Stimulated activated CD8-positive, alpha-beta memory T cell treated with anti-CD3 and anti-CD28 coated beads, Interleukin-4, amount 100 ng/mL, for 1 hour (primary cell): Measurements from ENCODE around the gene C1QTNF4.
"Not testable (repeated sequence)": the region's sequence is repeated elsewhere in the genome, so short reads cannot be mapped to it uniquely, and the experiment has no call there.

Experiments
- DNase-seq, 2 donors: peaks; one replicate each; pipeline ENCODE4 v3.0.0-alpha.2; 2020; ENCODE audit warnings: low read depth in 2 of 2, low spot score in 1 of 2

C1QTNF4 gene

DNA sequence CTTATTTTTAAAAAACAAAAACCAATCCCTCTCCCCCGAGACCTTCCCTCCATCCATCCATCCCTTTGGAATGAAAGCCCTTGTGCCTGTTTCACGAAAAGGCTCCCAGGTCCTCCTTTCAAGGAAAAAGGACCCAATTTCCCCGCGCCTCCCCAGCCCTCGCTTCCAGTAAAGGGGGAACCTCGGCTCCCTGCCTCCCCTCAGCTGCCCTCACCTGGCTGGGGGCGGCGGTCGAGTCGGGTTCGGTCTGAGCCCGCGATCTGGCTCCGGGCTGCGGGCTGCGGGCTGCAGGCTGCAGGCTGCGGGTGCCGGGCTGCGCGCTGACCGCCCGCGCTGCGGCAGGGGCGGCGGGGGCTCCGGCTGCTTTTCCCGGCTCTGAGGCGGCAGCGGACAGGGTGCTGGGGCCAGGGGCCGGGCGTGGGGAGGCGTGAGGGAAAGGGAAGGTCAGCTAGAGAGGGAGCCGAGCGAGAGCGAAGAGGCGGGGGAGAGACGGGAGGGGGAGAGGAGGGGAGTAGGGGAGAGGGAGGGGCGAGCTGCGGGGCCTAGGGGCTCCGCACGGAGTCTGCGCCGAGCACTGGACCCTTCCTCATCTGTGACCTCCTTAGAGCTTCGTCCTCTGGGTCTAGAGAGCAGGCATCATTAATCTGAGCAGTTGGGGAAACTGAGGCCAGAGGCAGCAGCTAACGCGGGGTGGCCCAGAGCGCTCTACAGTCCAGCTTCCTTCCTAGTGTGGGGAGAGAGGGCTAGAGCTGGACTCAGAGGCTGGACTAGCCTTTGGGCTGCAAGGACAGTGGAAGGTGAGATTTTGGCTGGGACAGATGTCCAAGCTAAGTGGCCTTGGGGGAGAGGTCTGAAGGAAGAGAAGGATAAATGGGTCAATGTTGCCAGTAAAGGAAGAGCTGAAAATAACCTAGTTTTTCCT lies at the start of gene C1QTNF4:
Gene C1QTNF4, minus strand, starts transcription at position 478 of the 922 bp plus-strand sequence. CDS start 3,601 bp downstream, outside the sequence.
- no peak for DNase-seq

DNA sequence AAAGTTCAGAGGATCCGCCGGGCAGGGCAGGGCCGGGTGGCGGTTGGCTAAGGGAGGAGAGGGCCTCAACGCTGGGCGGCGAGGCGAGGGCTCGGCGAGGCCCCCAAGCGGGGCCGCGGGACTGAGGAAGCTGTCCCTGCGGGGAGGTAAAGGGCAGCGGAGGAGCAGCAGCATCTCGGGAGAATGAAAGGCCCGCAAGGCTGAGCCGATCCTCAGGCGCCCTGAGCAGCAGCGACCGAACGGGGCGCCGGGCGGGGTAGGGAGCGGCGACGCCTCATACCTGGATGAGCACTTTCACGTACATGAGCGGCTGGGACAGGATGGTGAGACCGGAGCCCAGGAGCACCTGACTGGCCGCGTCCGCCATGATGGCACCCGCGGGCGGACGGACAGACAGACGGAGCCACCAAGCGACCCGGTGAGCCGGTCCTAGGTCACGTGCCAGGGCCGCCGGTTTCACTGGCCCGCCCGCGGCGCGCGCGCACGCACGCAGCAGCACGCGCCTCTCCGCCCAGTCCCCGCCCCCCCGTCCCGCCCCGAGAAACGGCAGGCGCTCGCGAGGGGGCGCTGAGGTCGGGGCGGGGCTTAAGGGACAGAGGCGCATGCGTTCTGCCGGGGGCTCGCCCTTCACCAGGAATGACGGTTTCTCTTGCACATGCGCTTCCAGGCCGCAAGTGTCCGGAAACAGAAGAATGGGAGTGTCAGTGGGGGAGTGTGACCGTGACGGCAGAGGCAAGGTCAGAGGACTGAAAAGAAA lies 48.1 kb upstream of the C1QTNF4 start, which contains the start of gene MTCH2:
Gene MTCH2, minus strand, starts transcription at position 461 of the 757 bp plus-strand sequence. Its CDS starts 94 bp downstream, at position 367.
- DNase-seq = peak; percentile 86 to 91

DNA sequence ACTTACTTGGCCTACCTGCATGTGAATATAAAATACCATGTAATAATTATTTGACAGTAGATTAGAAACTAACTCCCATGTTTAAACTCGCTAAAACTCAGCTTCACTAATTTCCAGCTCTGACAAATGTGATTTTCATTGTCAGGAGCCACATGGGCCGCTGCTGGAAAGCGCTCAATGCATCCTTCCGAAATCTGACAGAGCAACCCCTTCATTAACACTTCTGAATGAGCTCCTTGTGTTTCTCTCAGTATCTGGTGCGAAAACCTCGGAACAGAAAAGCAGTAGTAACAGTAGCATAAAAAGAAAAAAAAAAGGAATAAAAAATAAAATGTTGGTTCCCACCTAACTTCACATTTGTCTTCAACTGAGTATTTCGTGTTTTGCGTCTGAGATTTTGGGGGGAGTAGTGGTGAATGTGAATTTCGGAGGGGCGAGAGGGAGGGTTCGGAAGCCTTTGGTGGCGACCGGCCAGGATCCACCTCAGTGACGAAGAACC lies 47.4 kb upstream of the C1QTNF4 start:
- no peak for DNase-seq

DNA sequence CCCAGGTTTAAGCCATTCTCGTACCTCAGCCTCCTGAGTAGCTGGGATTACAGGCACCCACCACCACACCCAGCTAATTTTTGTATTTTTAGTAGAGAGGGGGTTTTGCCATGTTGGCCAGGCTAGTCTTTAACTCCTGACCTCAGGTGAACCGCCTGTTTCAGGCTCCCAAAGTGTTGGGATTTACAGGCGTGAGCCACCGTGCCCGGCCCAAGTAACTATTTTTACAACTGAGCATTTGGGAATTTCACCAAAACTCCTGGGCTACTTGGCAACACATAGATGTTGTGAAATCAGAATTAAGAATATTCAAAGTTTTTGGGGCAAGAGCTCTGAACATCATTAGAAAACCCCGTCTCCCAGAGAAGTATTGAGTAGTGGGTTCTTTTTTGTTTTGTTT lies 46.3 kb upstream of the C1QTNF4 start:
- DNase-seq = not testable (repeated sequence)

DNA sequence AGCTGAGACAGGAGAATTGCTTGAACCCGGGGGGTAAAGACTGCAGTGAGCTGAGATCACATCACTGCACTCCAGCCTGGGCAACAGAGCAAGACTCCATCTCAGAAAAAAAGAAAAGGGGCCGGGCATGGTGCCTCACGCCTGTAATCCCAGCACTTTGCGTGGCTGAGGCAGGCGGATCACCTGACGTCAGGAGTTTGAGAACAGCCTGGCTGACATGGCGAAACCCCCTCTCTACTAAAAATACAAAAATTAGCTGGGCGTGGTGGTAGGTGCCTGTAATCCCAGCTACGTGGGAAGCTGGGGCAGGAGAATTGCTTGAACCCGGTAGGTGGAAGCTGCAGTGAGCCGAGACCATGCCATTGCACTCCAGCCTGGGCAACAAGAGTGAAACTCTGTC lies 42.1 kb upstream of the C1QTNF4 start:
- DNase-seq = not testable (repeated sequence)

DNA sequence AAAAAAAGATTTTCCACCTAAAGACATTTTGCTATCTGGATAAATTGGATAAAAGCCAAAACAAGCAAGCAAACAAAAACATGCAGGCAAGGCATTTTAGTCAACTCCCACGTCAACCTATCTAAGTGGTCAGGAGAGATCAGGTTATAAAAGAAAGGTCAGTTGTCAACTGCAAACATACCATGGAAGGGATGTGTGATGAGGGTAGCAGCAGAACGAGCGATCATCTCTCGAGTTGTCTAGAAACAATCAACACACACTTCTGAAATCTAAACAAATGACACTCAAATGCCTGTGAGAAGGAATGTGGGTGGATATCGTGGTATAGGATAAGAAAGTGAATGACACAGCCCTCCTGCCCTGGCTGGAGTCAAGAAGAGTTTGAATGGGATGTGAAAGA lies 37.3 kb upstream of the C1QTNF4 start:
- no peak for DNase-seq

DNA sequence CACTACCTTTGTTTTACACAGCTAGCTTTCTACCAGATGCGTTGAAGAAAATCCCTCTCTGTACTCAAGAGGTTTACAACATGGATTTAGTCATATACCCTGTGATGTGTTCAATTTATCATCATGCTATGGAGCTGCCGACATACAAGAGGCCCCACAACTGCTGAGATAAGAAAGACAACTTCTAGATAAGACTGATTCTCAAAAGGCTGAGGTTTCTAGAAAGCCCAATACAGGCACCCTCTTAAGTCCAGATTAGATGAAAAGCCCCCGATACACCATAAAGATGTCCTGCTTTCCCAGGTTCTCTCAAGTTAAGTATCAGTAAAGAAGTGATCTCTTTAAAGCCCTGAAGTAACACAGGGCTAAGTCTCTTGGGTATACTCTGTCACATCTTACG lies 33.8 kb upstream of the C1QTNF4 start:
- no peak for DNase-seq

DNA sequence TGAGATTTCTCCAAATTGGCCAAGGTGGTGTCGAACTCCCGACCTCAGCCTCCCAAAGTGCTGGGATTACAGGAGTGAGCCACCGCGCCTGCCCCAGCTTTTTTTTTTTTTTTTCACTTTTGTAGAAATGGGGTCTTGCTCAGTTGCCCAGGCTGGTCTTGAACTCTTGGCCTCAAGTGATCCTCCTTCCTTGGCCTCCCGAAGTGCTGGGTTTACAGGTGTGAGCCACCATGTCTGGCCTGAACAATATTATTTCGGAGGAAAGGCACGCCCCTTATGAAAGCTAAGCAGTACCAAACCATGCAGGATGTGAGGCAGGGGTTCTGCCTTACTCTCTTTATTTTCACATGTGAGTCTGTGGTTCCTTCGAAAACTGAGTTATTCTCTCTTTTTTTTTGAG lies 32.0 kb upstream of the C1QTNF4 start:
- no peak for DNase-seq

DNA sequence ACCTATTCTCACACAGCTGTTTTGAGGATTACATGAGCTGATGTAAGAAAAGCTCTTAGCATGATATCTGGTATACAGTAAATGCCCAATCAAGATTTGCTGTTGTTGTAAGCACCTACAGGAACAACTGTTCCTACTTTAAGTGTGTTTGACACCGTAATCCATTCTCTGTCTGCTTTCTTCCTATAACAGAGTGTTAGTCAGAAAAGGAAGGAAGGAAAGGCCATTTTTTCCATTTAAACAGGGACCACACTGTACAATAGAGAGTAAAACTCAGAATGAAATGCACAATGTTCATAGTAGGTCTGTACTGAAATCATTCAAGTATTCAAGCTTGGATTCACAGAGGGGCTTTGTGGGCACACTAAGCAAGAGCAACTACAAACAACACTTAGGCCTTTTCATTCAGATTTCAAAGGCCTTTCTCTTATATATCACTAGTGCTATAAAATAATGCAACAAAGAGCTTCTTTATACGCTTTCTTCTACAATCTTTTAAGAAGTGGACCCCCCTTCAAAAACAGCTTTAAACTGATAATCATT lies 26.7 kb upstream of the C1QTNF4 start:
- DNase-seq = no peak

DNA sequence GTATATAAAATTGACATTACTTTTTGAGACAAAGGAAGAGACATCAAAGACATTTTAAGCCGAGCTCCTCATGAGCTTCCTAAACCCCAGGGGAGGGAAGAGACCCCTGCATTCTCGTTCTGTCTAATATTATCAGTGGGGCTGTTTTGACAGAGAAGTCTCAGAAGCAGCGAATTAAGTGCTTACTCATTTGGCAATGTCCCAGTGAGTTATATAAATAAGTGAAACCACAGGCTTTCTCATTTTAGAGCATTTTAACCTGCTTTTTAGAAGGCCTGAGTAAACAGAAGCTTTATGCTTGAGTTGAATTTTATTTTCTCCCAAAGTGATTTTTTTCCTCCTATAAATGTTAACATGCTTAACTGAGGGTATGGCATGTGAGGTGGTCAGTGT lies 23.2 kb upstream of the C1QTNF4 start:
- DNase-seq = no peak

DNA sequence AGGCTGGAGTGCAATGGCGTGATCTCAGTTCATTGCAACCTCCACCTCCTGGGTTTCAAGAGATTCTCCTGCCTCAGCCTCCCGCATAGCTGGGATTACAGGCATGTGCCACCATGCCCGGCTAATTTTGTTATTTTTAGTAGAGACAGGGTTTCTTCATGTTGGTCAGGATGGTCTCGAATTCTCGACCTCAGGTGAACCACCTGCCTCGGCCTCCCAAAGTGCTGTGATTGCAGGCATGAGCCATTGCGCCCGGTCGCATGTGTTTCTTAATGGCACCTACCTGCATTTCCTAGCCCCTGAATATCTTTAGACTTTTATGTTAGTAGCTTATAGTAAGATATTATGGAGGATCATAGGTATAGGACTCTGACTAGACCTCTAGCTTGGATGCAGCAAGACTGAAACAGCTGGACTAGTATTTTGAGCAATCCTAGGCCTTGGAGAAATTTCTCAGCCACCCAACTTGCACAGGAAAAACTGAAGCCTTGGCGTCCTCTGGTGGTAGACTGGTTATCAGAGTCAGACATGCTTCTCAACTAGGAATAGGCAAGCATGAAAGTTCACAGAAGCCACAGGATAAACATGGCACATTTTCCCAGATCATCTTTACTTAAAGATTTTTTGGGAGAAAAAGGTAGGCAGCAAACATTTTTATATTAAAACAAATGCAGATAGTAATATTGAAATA lies 22.7 kb upstream of the C1QTNF4 start:
- no peak for DNase-seq

DNA sequence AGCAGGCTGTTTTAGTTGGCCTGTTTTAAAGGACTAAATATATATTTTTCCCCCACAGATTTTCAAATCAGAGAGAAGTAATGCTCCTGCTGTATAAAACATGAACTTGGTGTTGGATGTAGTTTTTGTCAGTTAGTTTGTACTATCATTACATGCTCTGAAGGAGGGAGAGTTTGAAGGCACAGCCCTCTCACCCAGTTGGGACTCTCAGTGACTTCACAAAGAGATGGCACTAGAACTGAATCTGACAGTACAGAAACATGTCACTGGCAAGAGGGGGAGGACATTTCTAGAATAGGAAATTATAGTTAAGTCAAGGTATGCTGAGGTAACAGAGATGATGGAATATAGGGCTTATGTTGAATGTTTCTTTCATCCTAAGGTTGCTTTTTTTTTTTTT lies 21.0 kb upstream of the C1QTNF4 start:
- no peak for DNase-seq

DNA sequence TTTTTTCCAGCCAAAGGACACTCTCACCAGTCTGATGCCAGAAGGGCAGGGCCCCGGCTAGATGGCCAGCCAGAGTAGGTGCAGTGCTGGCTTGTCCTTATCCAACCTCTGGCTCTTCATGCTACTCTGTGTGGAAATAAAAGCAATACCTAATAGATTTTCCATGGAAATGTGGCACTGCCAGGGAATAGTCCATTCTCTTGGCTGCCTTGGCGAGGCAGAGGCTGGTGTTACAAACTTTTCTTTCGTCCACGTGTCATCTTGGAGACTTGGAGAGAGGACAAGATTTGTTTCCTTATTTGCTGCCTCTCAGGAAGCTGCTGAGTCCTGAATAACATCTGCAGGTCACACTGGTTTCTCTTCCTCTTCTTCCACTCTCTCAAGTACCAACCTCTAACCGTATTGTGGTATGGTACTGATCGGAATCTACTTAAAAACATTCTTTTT lies 17.2 kb upstream of the C1QTNF4 start:
- DNase-seq = no peak

DNA sequence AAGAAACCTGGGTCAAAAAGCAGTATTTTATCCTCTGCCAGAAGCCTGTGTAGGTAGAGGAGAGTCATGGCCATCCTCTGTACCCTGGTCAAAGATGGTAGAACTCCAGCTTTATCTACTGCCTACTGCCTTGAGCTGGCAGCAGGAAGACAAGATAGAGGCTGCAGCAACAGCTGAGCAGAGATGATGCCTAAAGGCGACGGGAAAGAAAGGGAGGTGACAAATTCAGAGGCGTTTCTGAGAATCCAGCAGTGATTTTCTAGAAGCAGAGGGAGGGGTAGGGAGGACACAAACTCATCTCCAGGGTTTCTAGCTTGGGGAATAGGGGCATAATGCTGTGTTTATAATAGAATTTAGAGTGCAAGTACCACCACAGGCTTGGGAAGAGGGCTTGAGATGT lies 15.5 kb upstream of the C1QTNF4 start:
- DNase-seq = no peak

DNA sequence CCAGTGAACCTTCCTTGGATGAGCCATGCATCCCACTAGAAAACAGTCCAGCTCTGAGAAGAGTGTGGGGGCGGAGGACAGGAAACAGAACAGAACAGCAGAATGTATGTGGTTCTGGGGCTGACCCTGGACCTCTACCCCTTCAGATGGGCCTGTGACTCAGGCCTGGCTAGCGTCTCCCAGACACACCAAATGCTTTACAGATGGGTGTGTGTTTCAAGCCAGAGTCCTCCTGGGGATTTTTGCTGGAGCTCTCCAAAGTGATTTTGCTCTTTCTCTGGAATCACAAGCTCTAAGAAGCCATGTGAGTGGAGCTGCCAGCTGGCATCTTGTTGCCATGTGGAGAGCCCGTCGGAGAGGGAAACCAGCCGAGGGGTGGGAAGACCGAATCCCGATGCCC lies 13.2 kb upstream of the C1QTNF4 start:
- no peak for DNase-seq

DNA sequence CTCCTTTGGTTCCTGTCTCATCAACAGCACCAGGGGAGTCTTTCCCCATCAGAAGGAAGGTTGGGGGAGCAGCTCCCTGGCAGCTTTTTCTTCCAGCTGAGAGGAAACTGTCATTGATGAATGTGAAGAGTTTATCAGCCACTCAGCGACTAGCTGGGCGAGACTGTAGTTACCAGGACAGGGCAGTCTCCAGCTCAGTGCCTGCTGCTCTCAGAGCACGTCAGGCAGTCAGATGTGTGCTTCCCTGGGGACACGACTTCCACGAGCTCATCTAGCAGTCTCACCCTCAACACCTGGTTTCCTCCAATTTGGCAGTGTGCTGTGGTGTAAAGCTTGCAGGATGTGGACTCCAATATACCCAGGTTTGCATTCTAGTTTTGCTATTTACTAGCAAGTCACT lies 12.5 kb upstream of the C1QTNF4 start:
- no peak for DNase-seq

DNA sequence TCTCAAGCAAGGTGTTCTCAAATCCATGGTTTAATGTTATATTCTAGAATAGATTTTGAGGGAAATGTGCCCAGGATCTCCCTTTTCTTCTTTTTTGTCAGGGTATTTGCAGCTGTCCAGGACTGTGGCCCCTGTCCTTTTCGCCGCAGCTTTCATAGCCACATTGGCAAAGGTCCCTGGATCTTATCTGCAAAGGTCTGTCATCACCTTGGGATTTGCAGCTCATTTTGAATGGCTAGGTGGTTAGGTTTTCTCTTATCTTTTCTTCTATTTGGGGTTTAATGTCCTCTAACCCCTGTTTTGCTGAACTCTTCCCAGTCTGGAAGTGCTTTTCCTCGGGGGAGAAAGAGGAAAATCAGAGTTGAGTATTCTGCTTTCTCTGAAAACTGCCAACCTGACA lies 11.7 kb upstream of the C1QTNF4 start:
- no peak for DNase-seq

DNA sequence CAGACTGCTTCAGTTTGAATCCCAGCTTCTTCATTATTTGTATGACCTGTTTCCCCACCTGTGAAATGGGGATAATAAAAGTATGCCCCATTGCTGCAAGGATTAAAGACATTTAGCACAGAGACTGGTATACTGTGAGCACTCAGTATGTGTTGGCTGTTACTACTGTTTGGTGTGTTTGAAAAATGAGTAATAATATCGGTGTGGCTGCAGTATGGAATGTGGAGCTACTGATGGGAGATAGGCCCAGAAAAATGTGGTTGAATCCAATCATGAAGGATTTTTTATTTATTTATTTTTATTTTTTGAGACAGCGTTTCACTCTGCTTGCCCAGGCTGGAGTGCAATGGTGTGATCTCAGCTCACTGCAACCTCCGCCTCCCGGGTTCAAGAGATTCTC lies 9.1 kb upstream of the C1QTNF4 start:
- no peak for DNase-seq

DNA sequence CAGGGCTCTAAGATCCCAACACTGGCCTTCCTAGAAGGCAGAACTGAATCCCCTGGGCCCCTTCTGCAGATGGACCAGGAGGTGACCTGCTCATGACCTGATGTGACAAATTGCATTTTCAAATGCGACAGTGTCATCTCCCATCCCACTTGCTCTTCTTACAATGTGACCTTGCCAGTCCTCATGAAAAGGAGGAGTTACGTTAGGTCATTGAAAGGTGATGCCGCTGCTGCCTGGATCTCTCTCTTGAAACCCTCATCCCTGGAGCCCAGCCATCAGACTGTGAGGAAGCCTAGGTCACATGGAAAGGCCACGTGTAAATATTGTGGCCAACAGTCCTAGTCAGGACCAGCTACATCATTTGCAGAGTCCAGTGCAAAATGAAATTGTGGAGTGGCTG lies 5.7 kb upstream of the C1QTNF4 start:
- DNase-seq = no peak

DNA sequence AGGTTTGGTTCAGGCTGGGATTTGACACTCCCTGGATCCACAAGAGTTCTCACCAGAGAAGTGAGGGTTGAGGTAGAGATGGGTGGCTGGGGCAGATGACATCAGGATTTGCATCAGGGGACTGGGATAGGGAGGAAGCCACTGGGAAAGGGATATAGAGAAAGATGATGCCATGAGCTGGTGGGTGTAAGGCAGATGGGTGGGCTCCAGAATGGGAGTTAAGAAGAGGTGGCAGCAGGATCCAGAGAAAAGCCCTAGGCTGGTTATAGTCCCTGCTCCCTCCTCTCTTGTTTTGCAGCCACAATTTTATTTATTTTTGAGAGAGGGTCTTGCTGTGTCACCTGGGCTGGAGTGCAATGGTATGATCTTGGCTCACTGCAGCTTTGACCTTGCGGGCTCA lies 1.8 kb upstream of the C1QTNF4 start:
- no peak for DNase-seq

DNA sequence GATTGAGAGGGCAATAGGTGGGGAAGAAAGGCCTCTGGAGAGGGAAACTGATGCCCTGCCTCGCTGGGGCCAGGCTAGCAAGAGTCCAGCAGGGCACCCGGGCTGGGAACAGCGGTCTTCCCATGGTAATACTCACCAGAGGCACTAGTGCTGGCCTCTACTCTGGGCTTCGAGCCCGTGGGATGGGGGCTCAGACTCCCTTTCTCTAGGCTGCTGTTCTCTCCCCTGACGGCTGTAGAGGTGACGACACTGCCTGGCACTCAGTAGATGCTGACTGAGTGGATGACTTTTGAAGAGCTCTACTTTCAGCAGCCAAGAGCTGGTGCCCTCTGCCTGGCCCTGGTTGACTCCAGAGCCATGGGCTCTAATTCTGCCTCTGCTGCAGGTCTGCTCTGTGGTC lies 818 bp upstream of the C1QTNF4 start:
- no peak for DNase-seq
